ENCODE results near the gene HOXA11.

HOXA11 gene

GRCh38 chr7:27148756-27149641 lies 36.0 kb downstream of the HOXA11 start:
- whole genome bisulfite sequencing, result 22% methylated on average over 28 of the region's 30 CpGs
- Histone ChIP-seq H2AK5ac (ENCODE audit: low read length, severe bottlenecking) (no peak overlapping the region), H3K4me1 (ENCODE audit: control insufficient read depth, insufficient read depth, low read depth, low read length) (peaks cover 15% of the 10 kb centered on the region)

GRCh38 chr7:27148031-27148755 lies 36.8 kb downstream of the HOXA11 start:
- Histone ChIP-seq H3K18ac (ENCODE audit: low read depth in 1 of 2, low read length in 2 of 2) (peak overlapping the region; percentile 54 to 65), H3K9me3 (ENCODE audit: control insufficient read depth, low read length) (no peaks in the 10 kb centered on the region), H3K23ac (ENCODE audit: low read length in 2 of 2) (no peak overlapping the region), H3K4me2 (ENCODE audit: low read length, poor library complexity, severe bottlenecking) (peak overlapping the region; percentile 47), H3K27ac (ENCODE audit: low read length, poor library complexity, severe bottlenecking) (no peak overlapping the region), H4K91ac (ENCODE audit: low read length) (no peak overlapping the region), H3K4ac (ENCODE audit: low read depth in 1 of 2, low read length in 2 of 2) (peak overlapping the region; percentile 42 to 62), H3K36me3 (ENCODE audit: control insufficient read depth in 1 of 2, insufficient read depth in 2 of 2, low read depth in 1 of 2, low read length in 2 of 2) (peaks cover 17 to 32% of the 10 kb centered on the region in 2 experiments), H3K27me3 (ENCODE audit: control insufficient read depth in 1 of 2, insufficient read depth in 1 of 2, low read length in 2 of 2) (peaks cover 0 to 36% of the 10 kb centered on the region in 2 experiments), H2BK15ac (ENCODE audit: low read depth, poor library complexity, severe bottlenecking) (peak overlapping the region; percentile 36), H2AFZ (ENCODE audit: low read depth, low read length) (no peak overlapping the region), H3K4me1 (ENCODE audit: control insufficient read depth, insufficient read depth, low read depth, low read length) (peaks cover 18% of the 10 kb centered on the region), H3K14ac (ENCODE audit: low read length in 2 of 2) (no peak overlapping the region), H2BK120ac (ENCODE audit: low read depth, low read length) (no peak overlapping the region), H3K9ac (ENCODE audit: low read length) (peak overlapping the region; percentile 90), H2BK12ac (ENCODE audit: low read length in 2 of 2) (peak overlapping the region in 1 of 2 experiments; percentile 6), H4K8ac (ENCODE audit: low read length) (peak overlapping the region; percentile 74), H3K4me3 (ENCODE audit: insufficient read depth in 1 of 2, low read depth in 1 of 2, low read length in 2 of 2) (peak overlapping the region in 1 of 2 experiments; percentile 82), H3K79me1 (replicated peaks; ENCODE audit: low read length, poor library complexity, severe bottlenecking) (peaks cover 23% of the 10 kb centered on the region), H2BK5ac (ENCODE audit: low read depth, low read length, poor library complexity, severe bottlenecking) (no peak overlapping the region), H2AK5ac (ENCODE audit: low read length, severe bottlenecking) (no peak overlapping the region)
- no peak for DNase-seq
- WGBS, result 28% methylated on average over 28 of the region's 28 CpGs

More at GRCh38 chr7:27148756-27149641, 36.0 kb downstream of the HOXA11 start:
- no peak overlapping the region for H2AFZ ChIP-seq (ENCODE audit: low read depth, low read length)
- H2BK5ac ChIP-seq (ENCODE audit: low read depth, low read length, poor library complexity, severe bottlenecking), result no peak overlapping the region
- H3K14ac ChIP-seq (ENCODE audit: low read length in 2 of 2), result no peak overlapping the region
- peak; percentile 17 for DNase-seq
- peaks cover 17 to 31% of the 10 kb centered on the region in 2 experiments for H3K36me3 ChIP-seq (ENCODE audit: control insufficient read depth in 1 of 2, insufficient read depth in 2 of 2, low read depth in 1 of 2, low read length in 2 of 2)
- H3K27me3 ChIP-seq (ENCODE audit: control insufficient read depth in 1 of 2, insufficient read depth in 1 of 2, low read length in 2 of 2), result peaks cover 0 to 43% of the 10 kb centered on the region in 2 experiments
- H3K4ac ChIP-seq (ENCODE audit: low read depth in 1 of 2, low read length in 2 of 2), result peak overlapping the region; percentile 42 to 62
- H4K8ac ChIP-seq (ENCODE audit: low read length), result peak overlapping the region; percentile 74
- peak overlapping the region in 1 of 2 experiments; percentile 82 for H3K4me3 ChIP-seq (ENCODE audit: insufficient read depth in 1 of 2, low read depth in 1 of 2, low read length in 2 of 2)
- no peak overlapping the region for H3K27ac ChIP-seq (ENCODE audit: low read length, poor library complexity, severe bottlenecking)
- no peak overlapping the region for H3K4me2 ChIP-seq (ENCODE audit: low read length, poor library complexity, severe bottlenecking)
- H2BK12ac ChIP-seq (ENCODE audit: low read length in 2 of 2), result no peak overlapping the region
- H3K23ac ChIP-seq (ENCODE audit: low read length in 2 of 2), result no peak overlapping the region
- H3K18ac ChIP-seq (ENCODE audit: low read depth in 1 of 2, low read length in 2 of 2), result no peak overlapping the region
- H4K91ac ChIP-seq (ENCODE audit: low read length), result no peak overlapping the region
- no peaks in the 10 kb centered on the region for H3K9me3 ChIP-seq (ENCODE audit: control insufficient read depth, low read length)
- no peak overlapping the region for H2BK15ac ChIP-seq (ENCODE audit: low read depth, poor library complexity, severe bottlenecking)
- peak overlapping the region; percentile 90 for H3K9ac ChIP-seq (ENCODE audit: low read length)
- peaks cover 23% of the 10 kb centered on the region for H3K79me1 ChIP-seq (replicated peaks; ENCODE audit: low read length, poor library complexity, severe bottlenecking)
- no peak overlapping the region for H2BK120ac ChIP-seq (ENCODE audit: low read depth, low read length)

DNA sequence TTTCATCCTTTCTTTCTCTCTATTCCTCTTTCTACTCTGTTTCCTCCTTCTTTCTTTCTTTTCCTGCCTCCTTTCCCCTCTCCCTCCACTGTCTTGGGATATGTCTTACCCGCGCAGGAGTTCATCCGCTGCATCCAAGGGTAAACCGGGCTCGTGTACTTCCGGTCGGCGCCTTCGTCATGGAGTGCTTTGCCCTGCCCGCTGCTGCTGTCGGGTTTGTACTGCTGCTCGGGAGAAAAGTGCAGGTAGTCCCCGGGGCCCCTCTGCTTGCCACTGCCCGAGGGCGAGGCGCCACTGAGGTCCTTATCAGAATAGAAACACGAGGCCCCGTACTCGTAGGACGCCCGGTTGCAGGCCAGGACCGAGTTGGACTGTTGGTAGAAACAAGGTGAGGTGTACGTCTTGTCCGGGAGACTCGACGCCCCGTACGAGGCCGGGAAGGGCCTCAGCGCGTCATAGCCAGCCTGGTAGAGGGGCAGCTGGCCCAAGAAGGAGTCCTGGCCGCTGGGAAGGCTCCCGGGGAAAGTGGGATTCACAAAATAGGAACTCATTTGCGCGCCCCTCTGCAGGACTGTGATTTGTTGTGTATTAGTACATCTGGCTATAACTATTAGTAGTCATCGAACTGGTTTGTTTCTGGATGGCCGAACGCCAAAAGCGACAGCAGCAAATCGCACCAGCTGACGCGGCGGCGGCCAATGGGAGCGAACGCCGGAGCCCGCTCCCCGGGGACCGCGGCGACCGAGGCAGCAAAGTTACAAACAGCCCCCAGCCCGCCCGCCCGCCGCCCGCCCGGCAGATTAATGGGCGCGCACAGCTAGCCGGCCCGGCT lies 37.6 kb downstream of the HOXA11 start, which contains the start of gene HOXA6:
Gene HOXA6, minus strand, starts transcription at position 576 of the 832 bp plus-strand sequence. Its CDS starts 25 bp downstream, at position 551.
- Histone ChIP-seq H4K8ac (ENCODE audit: low read length) (peak within 1 kb of the TSS; percentile 74), H3K9ac (ENCODE audit: low read length) (peak within 1 kb of the TSS; percentile 90), H2BK15ac (ENCODE audit: low read depth, poor library complexity, severe bottlenecking) (peak within 1 kb of the TSS; percentile 36), H2AFZ (ENCODE audit: low read depth, low read length) (no peak within 1 kb of the TSS), H3K79me1 (replicated peaks; ENCODE audit: low read length, poor library complexity, severe bottlenecking) (peaks cover 23% of the 10 kb centered on the region), H4K91ac (ENCODE audit: low read length) (no peak within 1 kb of the TSS), H2AK5ac (ENCODE audit: low read length, severe bottlenecking) (no peak within 1 kb of the TSS), H3K4me1 (ENCODE audit: control insufficient read depth, insufficient read depth, low read depth, low read length) (peaks cover 19% of the 10 kb centered on the region), H3K36me3 (ENCODE audit: control insufficient read depth in 1 of 2, insufficient read depth in 2 of 2, low read depth in 1 of 2, low read length in 2 of 2) (peaks cover 17 to 30% of the 10 kb centered on the region in 2 experiments), H2BK120ac (ENCODE audit: low read depth, low read length) (no peak within 1 kb of the TSS), H3K27me3 (ENCODE audit: control insufficient read depth in 1 of 2, insufficient read depth in 1 of 2, low read length in 2 of 2) (peaks cover 0 to 28% of the 10 kb centered on the region in 2 experiments), H3K27ac (ENCODE audit: low read length, poor library complexity, severe bottlenecking) (no peak within 1 kb of the TSS), H3K14ac (ENCODE audit: low read length in 2 of 2) (no peak within 1 kb of the TSS), H3K23ac (ENCODE audit: low read length in 2 of 2) (no peak within 1 kb of the TSS), H3K4ac (ENCODE audit: low read depth in 1 of 2, low read length in 2 of 2) (peak within 1 kb of the TSS; percentile 42 to 62), H3K4me2 (ENCODE audit: low read length, poor library complexity, severe bottlenecking) (peak within 1 kb of the TSS; percentile 47), H2BK5ac (ENCODE audit: low read depth, low read length, poor library complexity, severe bottlenecking) (no peak within 1 kb of the TSS), H3K9me3 (ENCODE audit: control insufficient read depth, low read length) (no peaks in the 10 kb centered on the region), H3K18ac (ENCODE audit: low read depth in 1 of 2, low read length in 2 of 2) (peak within 1 kb of the TSS; percentile 54 to 65), H2BK12ac (ENCODE audit: low read length in 2 of 2) (peak within 1 kb of the TSS in 1 of 2 experiments; percentile 6), H3K4me3 (ENCODE audit: insufficient read depth in 1 of 2, low read depth in 1 of 2, low read length in 2 of 2) (peak within 1 kb of the TSS in 1 of 2 experiments; percentile 82)
- WGBS, result 42% methylated on average over 63 of the region's 63 CpGs
- DNase-seq, result no peak
